Stomach (tissue), 9 donors: ENCODE data around the gene HTT. TPM values are rescaled to one million over a fixed set of nuclear protein-coding genes. Genes with fewer than 3 reads are reported as not detected.

Experiments used
- DNase-seq, 2 donors: peaks; one replicate each; pipeline versions ENCODE4 v3.0.0 to v3.0.0-alpha.2; 2013 to 2019
- H3K27ac ChIP-seq, 5 donors: fragments of 200-600 bp in 4 of 5; sonication (generic) in 4 of 5; one replicate each; pipeline ENCODE4 v1.5.1; 2013 to 2019; ENCODE audit warnings: mild to moderate bottlenecking in 1 of 5, moderate library complexity in 1 of 5
- H3K27me3 ChIP-seq, 3 donors: fragments of 200-600 bp; sonication (generic); one replicate each; pipeline ENCODE4 v1.5.1; 2017 to 2019; ENCODE audit warnings: mixed run types in 1 of 3
- H3K36me3 ChIP-seq, 4 donors: fragments of 200-600 bp; sonication (generic); 1 replicate in 3 of 4; 2 replicates in 1 of 4; pipeline ENCODE4 v1.5.1; 2016 to 2019
- H3K4me1 ChIP-seq, 4 donors: fragments of 200-600 bp; sonication (generic); one replicate each; pipeline ENCODE4 v1.5.1; 2016 to 2019
- H3K4me3 ChIP-seq, 4 donors: fragments of 200-600 bp; sonication (generic) in 3 of 4; one replicate each; pipeline ENCODE4 v1.5.1; 2016 to 2019; ENCODE audit warnings: mild to moderate bottlenecking in 1 of 4
- H3K9me3 ChIP-seq, 4 donors: fragments of 200-600 bp; sonication (generic); one replicate each; pipeline ENCODE4 v1.5.1; 2016 to 2019
- CTCF ChIP-seq, 7 experiments: fragments of 450-650 bp in 4 of 7; fragments of 200-600 bp in 3 of 7; sonication (generic) in 3 of 7; IDR thresholded peaks; one replicate each; pipeline ENCODE4 v1.5.1; 2016 to 2019; ENCODE audit warnings: antibody characterized with exemption in 7 of 7, control low read depth in 2 of 7, mild to moderate bottlenecking in 1 of 7
- EP300 ChIP-seq: sonication (generic); formaldehyde crosslinking; IDR thresholded peaks from one replicate; pipeline ENCODE4 v1.6.1; 2017; ENCODE audit warnings: antibody characterized with exemption
- POLR2A ChIP-seq, 4 donors: fragments of 450-650 bp; IDR thresholded peaks; one replicate each; pipeline ENCODE4 v1.6.1; 2016; ENCODE audit warnings: antibody characterized with exemption in 4 of 4, control low read depth in 2 of 4, mild to moderate bottlenecking in 1 of 4, moderate library complexity in 1 of 4
- POLR2AphosphoS5 ChIP-seq, 3 donors: sonication (generic); formaldehyde crosslinking; IDR thresholded peaks; one replicate each; pipeline ENCODE4 v1.6.1; 2016; ENCODE audit warnings: antibody characterized with exemption in 3 of 3
- WGBS, 5 donors: extraction: QIAGEN DNeasy Blood & Tissue Kit in 3 of 5; methylation state at CpG; one replicate each; pipeline versions ENCODE4 v1.1.5 to v1.1.7; 2013 to 2018; 5-methylcytosine and 5-hydroxymethylcytosine counted together
- intact Hi-C: fragments of 100-400 bp; cut with DNase I; formaldehyde crosslinking; loops from one replicate; pipeline ENCODE4 v1.15.1; 2023; ENCODE audit warnings: low total_unique reads
- polyA plus RNA-seq, 3 donors: library from polyadenylated mRNA; stranded (reverse); fragments of 200-250 nt; gene quantifications; one replicate each; pipeline ENCODE4 v1.2.3, GENCODE V29; 2013
- total RNA-seq, 5 donors: library from RNA; depleted of rRNA; stranded (reverse); fragments of >200 nt; gene quantifications; one replicate each; pipeline versions ENCODE4 v1.1.0 to v1.2.3, GENCODE V29; 2014 to 2016
- donor health status: healthy with polysubstance abuse.
- donor health status: Bipolar disorder and iron deficiency.
- donor health status: healthy.

HTT gene
- total and polyA plus RNA-seq, 8 donors: 3.4 to 95.7 (median 41.6) TPM

DNA sequence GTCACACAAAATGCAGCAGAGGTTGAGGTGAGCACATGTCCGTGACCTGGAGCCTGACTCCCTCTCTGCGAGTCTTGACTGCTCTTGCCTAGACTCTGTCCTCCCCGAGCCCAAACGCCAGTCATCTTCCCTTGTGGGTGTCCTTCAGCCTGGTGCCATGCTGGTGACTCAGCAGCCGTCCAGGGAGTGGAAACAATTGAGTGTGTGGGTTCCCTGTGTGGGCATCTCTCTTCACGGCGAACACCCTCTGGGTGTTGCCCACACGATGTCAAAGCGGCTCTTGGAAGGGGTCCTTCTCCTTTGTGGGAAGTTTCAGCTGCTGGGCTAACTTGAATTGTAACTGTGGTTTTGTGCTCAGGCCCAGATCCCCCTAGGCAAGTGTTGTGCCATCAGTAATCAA is 157.0 kb downstream of the HTT start:
- Histone ChIP-seq H3K27ac (no peak overlapping the region), H3K4me1 (peaks cover 0 to 6% (median 1%) of the 10 kb centered on the region in 4 donors), H3K4me3 (no peak overlapping the region), H3K36me3 (peaks cover 76 to 95% (median 95%) of the 10 kb centered on the region in 4 donors), H3K27me3 (no peaks in the 10 kb centered on the region), H3K9me3 (no peaks in the 10 kb centered on the region)
- TF ChIP-seq CTCF (IDR thresholded peaks at IDR 0.05) (no peak), EP300 (no peak), POLR2AphosphoS5 (IDR thresholded peaks at IDR 0.05) (no peak), POLR2A (IDR thresholded peaks at IDR 0.05) (no peak)
- WGBS, 5 donors: 89 to 92% (median 90%) methylated on average over 7 to 9 of the region's 9 CpGs
- intact Hi-C loops: no loop called here
- no peak for DNase-seq

DNA sequence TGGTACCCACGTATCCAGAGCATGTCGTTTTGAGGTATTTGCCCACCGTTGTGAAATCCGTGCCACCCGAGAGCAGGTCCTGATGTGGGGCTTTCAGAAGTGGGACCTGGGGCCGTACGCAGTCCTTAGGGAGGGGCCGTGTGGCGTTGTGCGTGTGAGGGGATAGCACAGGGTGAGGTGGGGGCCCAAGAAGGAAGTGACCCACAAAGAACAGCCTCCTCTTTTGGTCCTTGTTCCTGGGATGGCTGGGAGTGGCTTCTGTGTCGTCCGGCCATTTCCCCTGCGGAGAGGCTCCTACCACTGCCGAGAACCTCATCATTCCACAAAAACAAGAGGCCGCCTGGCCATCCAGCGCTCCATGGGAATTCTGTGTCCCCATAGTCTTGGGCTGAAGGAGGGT is 157.5 kb downstream of the HTT start:
- Histone ChIP-seq H3K27ac (no peak overlapping the region), H3K9me3 (no peaks in the 10 kb centered on the region), H3K4me1 (peaks cover 0 to under 1% (median 0%) of the 10 kb centered on the region in 4 donors), H3K36me3 (peaks cover 76 to 95% (median 95%) of the 10 kb centered on the region in 4 donors), H3K4me3 (no peak overlapping the region), H3K27me3 (no peaks in the 10 kb centered on the region)
- DNase-seq: no peak
- WGBS, 5 donors: 92 to 96% (median 94%) methylated on average over 10 to 16 of the region's 16 CpGs
- intact Hi-C loops: no loop called here
- TF ChIP-seq EP300 (no peak), POLR2A (IDR thresholded peaks at IDR 0.05) (no peak), CTCF (IDR thresholded peaks at IDR 0.05) (no peak), POLR2AphosphoS5 (IDR thresholded peaks at IDR 0.05) (no peak)

DNA sequence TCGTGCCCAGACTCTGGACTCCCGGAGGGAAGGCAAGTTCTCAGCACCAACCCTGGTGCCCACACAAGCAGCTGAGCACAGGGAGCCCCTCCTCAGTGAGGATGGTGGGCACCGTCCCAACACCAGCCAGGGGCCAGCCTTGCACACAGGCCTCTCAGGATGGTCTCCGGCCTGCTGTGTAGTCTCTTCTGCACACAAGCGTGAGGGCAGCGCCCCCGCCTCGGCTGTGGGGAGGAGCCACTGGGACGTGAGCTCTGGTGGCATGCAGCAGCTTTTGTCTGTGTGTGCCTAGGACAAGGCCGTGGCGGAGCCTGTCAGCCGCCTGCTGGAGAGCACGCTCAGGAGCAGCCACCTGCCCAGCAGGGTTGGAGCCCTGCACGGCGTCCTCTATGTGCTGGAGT is 158.4 kb downstream of the HTT start:
- H3K9me3 ChIP-seq: no peaks in the 10 kb centered on the region
- no peaks in the 10 kb centered on the region for H3K4me1 ChIP-seq
- H3K27ac ChIP-seq: no peak overlapping the region
- DNase-seq: no peak
- WGBS, 5 donors: 85 to 92% (median 91%) methylated on average over 8 to 15 of the region's 15 CpGs
- peaks cover 75 to 99% (median 99%) of the 10 kb centered on the region in 4 donors for H3K36me3 ChIP-seq
- intact Hi-C loops: no loop called here
- H3K27me3 ChIP-seq: no peaks in the 10 kb centered on the region
- TF ChIP-seq POLR2A (IDR thresholded peaks at IDR 0.05) (no peak), CTCF (IDR thresholded peaks at IDR 0.05) (no peak), POLR2AphosphoS5 (IDR thresholded peaks at IDR 0.05) (no peak), EP300 (no peak)
- H3K4me3 ChIP-seq: no peak overlapping the region

- intact Hi-C loops: no loop called here
- no peak for DNase-seq
- TF ChIP-seq POLR2AphosphoS5 (IDR thresholded peaks at IDR 0.05) (no peak), EP300 (no peak), CTCF (IDR thresholded peaks at IDR 0.05) (no peak), POLR2A (IDR thresholded peaks at IDR 0.05) (no peak)
- H3K27ac ChIP-seq: no peak overlapping the region
- no peaks in the 10 kb centered on the region for H3K27me3 ChIP-seq
- no peaks in the 10 kb centered on the region for H3K4me1 ChIP-seq
- H3K9me3 ChIP-seq: no peaks in the 10 kb centered on the region
- H3K36me3 ChIP-seq: peaks cover 73 to 99% (median 99%) of the 10 kb centered on the region in 4 donors
- WGBS, 5 donors: 73 to 85% (median 78%) methylated on average over 20 to 21 of the region's 21 CpGs
- H3K4me3 ChIP-seq: no peak overlapping the region
Observed at GRCh38 chr4:3233391-3234071, 159.1 kb downstream of the HTT start.
